Lower leg skin (tissue), 4 donors: ENCODE measurements around the gene MAB21L3. TPM values are rescaled to one million over a fixed set of nuclear protein-coding genes. Genes with fewer than 3 reads are reported as not detected.

Source experiments
- DNase-seq, 2 donors: peaks; one replicate each; pipeline ENCODE4 v3.0.0-alpha.2; 2019; ENCODE audit warnings: low spot score in 2 of 2
- H3K4me3 ChIP-seq: fragments of 200-600 bp; sonication (generic); 2 replicates; pipeline ENCODE4 v1.5.1; 2017; ENCODE audit warnings: mild to moderate bottlenecking, low read depth; ENCODE audit not compliant: poor library complexity, severe bottlenecking
- POLR2A ChIP-seq, 2 donors: fragments of 450-650 bp; IDR thresholded peaks; one replicate each; pipeline ENCODE4 v1.6.1; 2016 to 2017; ENCODE audit warnings: antibody characterized with exemption in 2 of 2, mild to moderate bottlenecking in 1 of 2, moderate library complexity in 1 of 2
- WGBS, 2 donors: methylation state at CpG; one replicate each; pipeline ENCODE4 v1.1.5; 2018; 5-methylcytosine and 5-hydroxymethylcytosine counted together
- intact Hi-C: fragments of 100-400 bp; cut with DNase I; formaldehyde crosslinking; loops from one replicate; pipeline ENCODE4 v1.15.0; 2023; ENCODE audit warnings: low total_unique reads
- total RNA-seq, 4 donors: library from RNA; depleted of rRNA; stranded (reverse); fragments of >200 nt; gene quantifications; one replicate each; pipeline ENCODE4 v1.1.0, GENCODE V29; 2016
- TF ChIP-seq, protein P1 (sequence below), 3 donors: fragments of 450-650 bp; IDR thresholded peaks; one replicate each; pipeline ENCODE4 v1.5.1; 2016; ENCODE audit warnings: antibody characterized with exemption in 3 of 3, mild to moderate bottlenecking in 3 of 3, moderate library complexity in 2 of 3

The MAB21L3 gene
- total RNA-seq, 4 donors from 2014 or later: 17.7 to 27.1 (median 23.4) TPM

DNA sequence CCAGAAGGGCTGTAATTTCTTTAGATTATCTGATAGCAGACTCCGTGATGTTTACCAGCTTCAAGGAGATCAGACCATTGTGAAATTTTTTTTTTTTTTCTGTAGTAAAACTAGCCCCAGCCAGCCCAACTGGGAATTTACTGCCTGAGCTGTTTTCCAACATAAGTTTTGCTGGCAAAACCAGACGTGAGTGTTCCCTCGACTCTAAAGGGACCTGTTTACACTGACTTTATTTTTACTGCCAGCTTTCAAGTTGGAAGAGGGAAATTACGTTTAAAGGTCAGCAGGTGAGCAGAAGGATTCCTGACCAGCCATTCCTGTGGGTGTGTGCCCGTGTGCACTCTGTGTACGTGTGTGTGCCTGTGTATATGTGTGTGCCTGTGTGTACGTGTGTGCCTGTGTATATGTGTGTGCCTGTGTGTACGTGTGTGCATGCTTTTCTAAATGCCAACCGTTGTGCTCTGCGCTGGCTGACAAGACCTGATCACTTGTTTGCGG lies 374 bp downstream of the MAB21L3 start:
- WGBS, 2 donors: 22 to 33% methylated on average over 11 of the region's 11 CpGs
- TF ChIP-seq POLR2A (IDR thresholded peaks at IDR 0.05): no peak
- TF ChIP-seq, protein P1, sequence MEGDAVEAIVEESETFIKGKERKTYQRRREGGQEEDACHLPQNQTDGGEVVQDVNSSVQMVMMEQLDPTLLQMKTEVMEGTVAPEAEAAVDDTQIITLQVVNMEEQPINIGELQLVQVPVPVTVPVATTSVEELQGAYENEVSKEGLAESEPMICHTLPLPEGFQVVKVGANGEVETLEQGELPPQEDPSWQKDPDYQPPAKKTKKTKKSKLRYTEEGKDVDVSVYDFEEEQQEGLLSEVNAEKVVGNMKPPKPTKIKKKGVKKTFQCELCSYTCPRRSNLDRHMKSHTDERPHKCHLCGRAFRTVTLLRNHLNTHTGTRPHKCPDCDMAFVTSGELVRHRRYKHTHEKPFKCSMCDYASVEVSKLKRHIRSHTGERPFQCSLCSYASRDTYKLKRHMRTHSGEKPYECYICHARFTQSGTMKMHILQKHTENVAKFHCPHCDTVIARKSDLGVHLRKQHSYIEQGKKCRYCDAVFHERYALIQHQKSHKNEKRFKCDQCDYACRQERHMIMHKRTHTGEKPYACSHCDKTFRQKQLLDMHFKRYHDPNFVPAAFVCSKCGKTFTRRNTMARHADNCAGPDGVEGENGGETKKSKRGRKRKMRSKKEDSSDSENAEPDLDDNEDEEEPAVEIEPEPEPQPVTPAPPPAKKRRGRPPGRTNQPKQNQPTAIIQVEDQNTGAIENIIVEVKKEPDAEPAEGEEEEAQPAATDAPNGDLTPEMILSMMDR (IDR thresholded peaks at IDR 0.05): no peak
- H3K4me3 ChIP-seq: no peak overlapping the region
- no peak for DNase-seq
- intact Hi-C loops: no loop called here

DNA sequence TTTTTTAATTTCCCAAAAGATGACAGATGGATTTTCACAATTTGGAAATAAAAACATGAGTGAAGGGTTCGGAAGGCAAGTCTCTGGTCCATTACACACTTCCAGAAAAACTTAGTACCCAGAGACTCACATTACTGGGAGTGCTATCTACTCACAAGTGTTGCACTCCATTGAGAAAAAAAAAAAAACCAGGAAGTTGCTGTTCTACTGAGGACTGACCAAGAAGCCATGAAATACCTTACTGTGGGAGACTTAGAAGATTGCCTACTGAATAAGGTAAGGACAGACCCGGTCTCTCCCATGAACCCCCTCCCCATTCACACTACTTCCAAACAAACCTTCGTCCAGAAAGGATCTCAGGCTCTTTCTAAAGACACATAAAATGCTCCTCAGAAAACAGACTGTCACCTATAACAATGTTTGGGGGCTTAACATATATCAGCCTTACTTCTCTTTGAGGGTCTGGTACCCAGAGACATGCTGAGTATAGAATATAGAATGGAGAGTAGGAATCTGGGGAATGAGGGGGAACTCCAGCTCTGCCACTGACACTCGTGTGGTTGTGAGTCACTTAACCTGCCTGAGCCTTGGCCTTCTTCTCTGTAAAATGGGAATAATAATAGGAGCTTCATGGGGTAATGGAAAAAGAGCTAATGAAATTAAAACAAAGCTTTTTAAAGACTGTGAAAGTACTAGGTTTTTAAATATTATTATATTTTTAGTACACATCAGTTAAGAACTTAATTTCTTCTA lies 1.4 kb downstream of the MAB21L3 start:
- intact Hi-C loops: no loop called here
- TF ChIP-seq, protein P1 (IDR thresholded peaks at IDR 0.05): no peak
- TF ChIP-seq POLR2A (IDR thresholded peaks at IDR 0.05): no peak
- no peak for DNase-seq
- H3K4me3 ChIP-seq: no peak overlapping the region
- 50 to 58% methylated on average over 4 of the region's 4 CpGs for WGBS, 2 donors

DNA sequence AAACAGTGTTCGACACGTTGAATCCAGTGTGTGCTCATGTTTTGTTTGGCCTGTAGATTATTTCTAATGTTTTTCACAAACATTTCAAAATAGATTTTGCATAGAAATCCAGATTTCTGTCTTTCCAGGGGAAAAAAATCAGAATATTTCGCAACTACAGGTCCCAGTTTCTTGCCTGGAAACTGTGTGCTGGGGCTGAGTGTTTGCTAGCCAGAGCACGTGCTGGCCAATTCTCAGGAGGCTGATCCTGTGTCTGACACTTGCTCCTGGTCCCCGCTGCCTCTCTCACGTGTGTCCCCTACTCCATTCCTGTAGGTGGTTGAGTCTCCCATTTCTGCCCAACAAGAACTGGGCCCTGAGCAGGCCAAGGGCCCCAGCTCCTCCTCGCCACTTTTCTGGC lies 2.4 kb downstream of the MAB21L3 start:
- intact Hi-C loops: no loop called here
- TF ChIP-seq, protein P1 (IDR thresholded peaks at IDR 0.05): no peak
- TF ChIP-seq POLR2A (IDR thresholded peaks at IDR 0.05): no peak
- 56 to 61% methylated on average over 7 of the region's 7 CpGs for WGBS, 2 donors
- DNase-seq: no peak
- H3K4me3 ChIP-seq: no peak overlapping the region

DNA sequence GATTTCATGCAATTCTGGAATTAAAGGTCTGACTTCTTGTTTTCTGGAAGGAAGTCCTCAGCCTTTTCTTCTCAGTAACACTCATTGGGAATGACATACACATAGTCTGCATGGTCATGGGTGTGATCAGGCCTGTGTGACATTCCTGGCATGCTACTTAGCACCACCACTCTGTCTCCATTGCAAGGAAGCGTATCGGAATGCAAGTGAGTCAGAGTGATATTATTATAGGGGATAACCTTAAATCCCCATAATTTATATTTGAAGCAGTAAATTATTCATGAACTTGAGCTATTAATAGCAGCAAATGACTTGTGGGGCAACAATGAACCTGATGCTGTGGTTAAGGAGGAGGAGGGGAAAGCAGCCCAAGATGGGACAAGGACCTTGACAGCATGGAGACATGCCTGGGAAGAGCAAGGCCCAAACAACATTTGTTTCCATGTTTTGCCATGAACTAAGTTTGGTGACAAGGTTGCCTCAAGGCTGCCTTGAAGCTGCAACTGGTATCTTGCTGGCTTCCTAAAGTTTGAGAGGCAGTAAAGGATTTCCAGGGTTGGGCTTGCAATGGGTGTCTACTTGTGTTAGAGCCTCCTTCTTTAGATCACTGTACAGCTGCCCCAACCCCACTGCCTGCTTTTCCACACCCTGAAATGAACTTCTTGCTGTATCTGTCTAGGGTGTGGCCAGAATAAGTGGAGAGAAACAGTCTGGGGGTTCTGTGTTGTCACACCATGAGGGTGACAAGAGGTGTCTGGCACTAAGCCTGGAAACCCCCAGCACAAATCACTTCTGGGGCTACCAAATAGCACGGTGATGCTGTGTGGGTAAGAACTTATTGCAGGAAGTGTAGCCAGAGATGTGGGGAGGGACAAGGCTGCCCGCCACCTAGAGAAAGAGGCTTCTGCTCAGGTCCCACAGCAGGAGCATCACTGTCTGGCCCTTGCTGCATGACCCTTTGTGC lies 4.6 kb downstream of the MAB21L3 start:
- H3K4me3 ChIP-seq: no peak overlapping the region
- no peak for TF ChIP-seq POLR2A (IDR thresholded peaks at IDR 0.05)
- no peak for DNase-seq
- 80 to 83% methylated on average over 4 of the region's 4 CpGs for WGBS, 2 donors
- intact Hi-C loops: no loop called here

DNA sequence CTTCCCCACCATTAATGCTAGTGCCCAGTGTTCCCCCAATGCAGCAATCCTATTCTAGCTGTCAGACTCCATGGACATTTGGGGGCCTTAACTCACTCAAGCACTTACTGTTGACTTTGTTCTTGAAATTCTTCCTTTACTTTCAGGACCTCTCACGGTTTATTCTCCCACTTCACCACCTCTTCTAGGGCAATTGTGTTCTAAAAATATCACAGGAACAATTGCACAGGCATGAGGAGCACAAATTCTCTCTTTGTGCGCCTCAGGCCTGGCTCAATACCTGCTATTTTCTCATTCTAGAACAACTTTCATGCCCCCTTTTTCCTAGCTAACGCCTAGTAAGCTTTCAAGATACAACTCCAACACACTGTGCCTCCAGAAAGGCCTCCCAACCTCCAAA lies 7.3 kb downstream of the MAB21L3 start:
- intact Hi-C loops: no loop called here
- DNase-seq: no peak
- WGBS, 2 donors: 85 to 90% methylated on average over 3 of the region's 3 CpGs
- TF ChIP-seq, protein P1 (IDR thresholded peaks at IDR 0.05): no peak
- no peak for TF ChIP-seq POLR2A (IDR thresholded peaks at IDR 0.05)
- H3K4me3 ChIP-seq: no peak overlapping the region

DNA sequence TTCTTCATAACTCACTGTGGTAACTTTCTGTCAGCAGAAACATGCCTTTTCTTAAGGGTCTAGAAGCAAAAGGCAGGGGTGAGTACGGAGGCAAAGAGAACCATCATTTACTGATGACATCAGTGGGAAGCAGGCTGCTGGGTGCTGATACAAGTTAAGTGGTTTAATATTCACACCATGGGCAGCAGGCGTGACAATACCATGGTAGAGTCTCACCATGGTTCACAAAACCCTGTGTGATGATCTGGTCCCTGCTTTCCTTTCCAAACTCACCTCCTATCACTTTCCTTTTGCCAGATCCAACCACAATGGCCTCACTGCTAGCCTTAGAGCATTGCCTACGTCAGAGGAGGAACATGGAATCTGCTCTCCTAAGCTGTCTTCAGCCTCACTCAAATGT lies 8.7 kb downstream of the MAB21L3 start:
- DNase-seq: no peak
- 89 to 90% methylated on average over 3 of the region's 3 CpGs for WGBS, 2 donors
- intact Hi-C loops: no loop called here
- no peak for TF ChIP-seq POLR2A (IDR thresholded peaks at IDR 0.05)
- TF ChIP-seq, protein P1 (IDR thresholded peaks at IDR 0.05): no peak
- H3K4me3 ChIP-seq: no peak overlapping the region
